Sigmoid colon (tissue), 7 donors: ENCODE data around the gene TEX12. TPM values are rescaled to one million over a fixed set of nuclear protein-coding genes. Genes with fewer than 3 reads are reported as not detected.
A peak's percentile ranks its signal among the peaks of the same experiment; 100 is the strongest.

Source experiments
- DNase-seq: peaks from one replicate; pipeline ENCODE4 v3.0.0-alpha.2; 2019
- H3K27ac ChIP-seq, 4 donors: fragments of 200-600 bp; sonication (generic); one replicate each; pipeline ENCODE4 v1.5.1; 2016 to 2019; ENCODE audit warnings: mild to moderate bottlenecking in 1 of 4
- H3K27me3 ChIP-seq, 3 donors: fragments of 200-600 bp; sonication (generic); one replicate each; pipeline ENCODE4 v1.5.1; 2019; ENCODE audit warnings: mild to moderate bottlenecking in 1 of 3
- H3K36me3 ChIP-seq, 4 donors: fragments of 200-600 bp; sonication (generic); one replicate each; pipeline ENCODE4 v1.5.1; 2016 to 2019
- H3K4me1 ChIP-seq, 4 donors: fragments of 200-600 bp; sonication (generic); one replicate each; pipeline ENCODE4 v1.5.1; 2017 to 2019
- H3K4me3 ChIP-seq, 4 donors: fragments of 200-600 bp; sonication (generic); one replicate each; pipeline ENCODE4 v1.5.1; 2017 to 2019; ENCODE audit warnings: mild to moderate bottlenecking in 2 of 4, moderate library complexity in 1 of 4
- H3K9me3 ChIP-seq, 4 donors: fragments of 200-600 bp in 3 of 4; sonication (generic) in 3 of 4; one replicate each; pipeline versions ENCODE4 v1.5.1 to v1.6.1; 2013 to 2019
- CTCF ChIP-seq, 4 experiments: fragments of 450-650 bp in 3 of 4; fragments of 200-600 bp in 1 of 4; IDR thresholded peaks; one replicate each; pipeline ENCODE4 v1.5.1; 2016 to 2019; ENCODE audit warnings: antibody characterized with exemption in 4 of 4, mild to moderate bottlenecking in 3 of 4, moderate library complexity in 2 of 4
- EP300 ChIP-seq, 4 donors: sonication (generic); formaldehyde crosslinking; IDR thresholded peaks; one replicate each; pipeline ENCODE4 v1.6.1; 2017; ENCODE audit warnings: antibody characterized with exemption in 4 of 4
- POLR2A ChIP-seq, 2 donors: fragments of 450-650 bp; IDR thresholded peaks; one replicate each; pipeline ENCODE4 v1.6.1; 2016; ENCODE audit warnings: antibody characterized with exemption in 2 of 2, mild to moderate bottlenecking in 2 of 2, moderate library complexity in 2 of 2
- POLR2AphosphoS5 ChIP-seq, 4 donors: sonication (generic); formaldehyde crosslinking; IDR thresholded peaks; one replicate each; pipeline ENCODE4 v1.6.1; 2017; ENCODE audit warnings: antibody characterized with exemption in 4 of 4
- WGBS, 2 donors: extraction: QIAGEN DNeasy Blood & Tissue Kit; methylation state at CpG; one replicate each; pipeline ENCODE4 v1.1.7; 2013; 5-methylcytosine and 5-hydroxymethylcytosine counted together
- intact Hi-C: fragments of 100-400 bp; cut with DNase I; formaldehyde crosslinking; loops from one replicate; pipeline ENCODE4 v1.15.1; 2023
- polyA plus RNA-seq, 3 donors: library from polyadenylated mRNA; stranded (reverse); fragments of 200-250 nt; gene quantifications; one replicate each; pipeline ENCODE4 v1.2.3, GENCODE V29; 2013
- small RNA-seq, 3 donors: library from RNA; depleted of rRNA; stranded (forward); fragments of <200 nt; gene quantifications; one replicate each; pipeline ENCODE3, GENCODE V24; 2016
- total RNA-seq, 4 donors: library from RNA; depleted of rRNA; stranded (reverse); fragments of >200 nt; gene quantifications; one replicate each; pipeline ENCODE4 v1.1.0, GENCODE V29; 2016
- donor health status: healthy with polysubstance abuse.
- donor health status: Bipolar disorder and iron deficiency.
- donor health status: healthy.

Gene TEX12
- total and polyA plus RNA-seq, 7 donors, result 0.68 to 1.5 (median 1.1) TPM; not detected in 4

GRCh38 chr11:112221274-112221835 is 54.2 kb downstream of the TEX12 start:
- intact Hi-C loops, result loop anchor here (10.0 kb wide), 2 partner anchors 363 to 1093 kb away; partner anchors contain the start of gene TTC12
- no peaks in the 10 kb centered on the region for H3K36me3 ChIP-seq
- H3K27me3 ChIP-seq, result no peaks in the 10 kb centered on the region
- H3K4me3 ChIP-seq, result no peak overlapping the region
- H3K27ac ChIP-seq, result peak overlapping the region; percentile 16 to 59 (median 44)
- no peaks in the 10 kb centered on the region for H3K9me3 ChIP-seq
- WGBS, 2 donors, result 60 to 66% methylated on average over 3 of the region's 3 CpGs
- TF ChIP-seq EP300 (IDR thresholded peaks at IDR 0.05) (no peak), POLR2AphosphoS5 (IDR thresholded peaks at IDR 0.05) (peak in 3 of 4 donors; percentile 32 to 65 (median 61)), CTCF (IDR thresholded peaks at IDR 0.05) (no peak), POLR2A (IDR thresholded peaks at IDR 0.05) (no peak)
- DNase-seq, result no peak
- peaks cover 0 to 21% (median 19%) of the 10 kb centered on the region in 4 donors for H3K4me1 ChIP-seq

Small RNAs within 50 kb of the gene (small RNA-seq; reads per million reads assigned to genes)
- gene MRPS36P4, result 0 reads per million in 3 donors

Other genes starting within 250 kb of the TEX12 start
- gene C11orf52, start 248.5 kb upstream of the TEX12 start, total RNA-seq, result 1 to 10 TPM in 1 of 4 donors, not detected in 3; 3.9 TPM
- gene C11orf52, start 248.5 kb upstream of the TEX12 start, polyA plus RNA-seq, result 10 to 100 TPM in 2 of 3 donors, 1 to 10 TPM in 1; 6.3 to 17.8 (median 16.8) TPM
- 100 to 1,000 TPM in 2 of 4 donors, 10 to 100 TPM in 2; 92.7 to 105 (median 99.2) TPM for gene DIXDC1, start 230.0 kb upstream of the TEX12 start, total RNA-seq
- gene DIXDC1, start 230.0 kb upstream of the TEX12 start, polyA plus RNA-seq, result 10 to 100 TPM in 1 of 3 donors, 1 to 10 TPM in 2; 2.3 to 12.0 (median 9.2) TPM
- 10 to 100 TPM; 23.2 to 34.6 (median 26.0) TPM for gene DLAT, start 142.0 kb upstream of the TEX12 start, total RNA-seq
- 10 to 100 TPM; 23.4 to 49.0 (median 28.2) TPM for gene DLAT, start 142.0 kb upstream of the TEX12 start, polyA plus RNA-seq
- gene PIH1D2, start 93.4 kb upstream of the TEX12 start, total RNA-seq, result 1 to 10 TPM; 1.7 to 3.9 (median 2.8) TPM
- 1 to 10 TPM in 1 of 3 donors, under 1 TPM in 1, not detected in 1; 0.60 to 1.5 TPM for gene PIH1D2, start 93.4 kb upstream of the TEX12 start, polyA plus RNA-seq
- 10 to 100 TPM; 14.6 to 19.4 (median 17.5) TPM for gene NKAPD1, start 93.1 kb upstream of the TEX12 start, total RNA-seq
- 10 to 100 TPM; 11.1 to 16.2 (median 14.4) TPM for gene NKAPD1, start 93.1 kb upstream of the TEX12 start, polyA plus RNA-seq
- gene TIMM8B, start 80.6 kb upstream of the TEX12 start, total RNA-seq, result 10 to 100 TPM; 19.1 to 62.1 (median 40.5) TPM
- gene TIMM8B, start 80.6 kb upstream of the TEX12 start, polyA plus RNA-seq, result 100 to 1,000 TPM; 152 to 153 (median 153) TPM
- gene SDHD, start 80.5 kb upstream of the TEX12 start, total RNA-seq, result 100 to 1,000 TPM in 3 of 4 donors, 10 to 100 TPM in 1; 96.4 to 169 (median 134) TPM
- 100 to 1,000 TPM; 160 to 545 (median 304) TPM for gene SDHD, start 80.5 kb upstream of the TEX12 start, polyA plus RNA-seq
- 10 to 100 TPM in 2 of 4 donors, 1 to 10 TPM in 2; 5.8 to 18.6 (median 10.8) TPM for gene IL18, start 3.3 kb upstream of the TEX12 start, total RNA-seq
- gene IL18, start 3.3 kb upstream of the TEX12 start, polyA plus RNA-seq, result 100 to 1,000 TPM; 114 to 211 (median 129) TPM
- gene BCO2, start 8.1 kb downstream of the TEX12 start, total RNA-seq, result 10 to 100 TPM in 1 of 4 donors, 1 to 10 TPM in 3; 6.4 to 16.9 (median 7.2) TPM
- 1 to 10 TPM in 1 of 3 donors, not detected in 2; 3.2 TPM for gene BCO2, start 8.1 kb downstream of the TEX12 start, polyA plus RNA-seq
- 10 to 100 TPM; 17.2 to 44.3 (median 30.7) TPM for gene PTS, start 59.1 kb downstream of the TEX12 start, total RNA-seq
- gene PTS, start 59.1 kb downstream of the TEX12 start, polyA plus RNA-seq, result 10 to 100 TPM; 34.0 to 86.5 (median 81.1) TPM
- gene PLET1, start 93.5 kb downstream of the TEX12 start, total RNA-seq, result not detected
- under 1 TPM in 1 of 3 donors, not detected in 2; 0.60 TPM for gene PLET1, start 93.5 kb downstream of the TEX12 start, polyA plus RNA-seq